ENCODE measurements around the gene CCDC137.
"Not testable (repeated sequence)": the region's sequence is repeated elsewhere in the genome, so short reads cannot be mapped to it uniquely, and the experiment has no call there.

GRCh38 chr17:81675515-81676221 is 9.1 kb downstream of the CCDC137 start:
- TF ChIP-seq CTCF (conservative IDR thresholded peaks at IDR 0.05; ENCODE audit: low read depth, low read length): peak; percentile 44; the same call in 1 of the 2 replicates
- not testable (repeated sequence) for TF ChIP-seq EZH2 (IDR thresholded peaks at IDR 0.05; ENCODE audit: low read length, unreplicated experiment)
